ENCODE data around the gene ZSWIM4. TPM values are rescaled to one million over a fixed set of nuclear protein-coding genes. Genes with fewer than 3 reads are reported as not detected.

ZSWIM4 gene
- total RNA-seq, 2 donors from 2014 or later, result 9.7 to 14.2 TPM

DNA sequence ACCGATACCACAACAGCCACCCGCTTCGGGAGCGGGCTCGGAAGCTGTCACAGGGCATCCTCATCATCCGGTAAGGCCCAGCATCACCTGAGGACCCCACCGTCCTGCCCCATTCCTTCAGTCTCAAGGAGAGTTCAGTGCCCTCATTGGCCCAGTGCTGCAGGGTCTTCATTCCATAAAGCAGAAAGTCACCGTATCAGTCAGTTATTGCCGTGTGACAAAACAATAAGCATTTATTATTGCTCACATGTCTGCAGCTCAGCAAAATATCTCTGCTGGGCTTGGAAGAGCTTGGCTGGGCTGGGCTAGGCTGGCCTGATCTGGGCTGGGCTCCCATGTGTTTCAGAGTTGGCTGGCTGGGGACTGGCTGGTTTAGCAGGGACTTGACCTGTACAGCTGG lies 39.0 kb upstream of the ZSWIM4 start:
- Histone ChIP-seq H3K4me1 (replicated peaks) (no peaks in the 10 kb centered on the region), H3K36me3 (peaks cover 19 to 21% of the 10 kb centered on the region in 2 donors), H3K27me3 (replicated peaks; ENCODE audit: insufficient read depth) (no peaks in the 10 kb centered on the region), H3K27ac (no peak overlapping the region), H3K4me3 (no peak overlapping the region), H3K9me3 (no peaks in the 10 kb centered on the region)
- intact Hi-C loops (cut with DNase I), result no loop called here
- no peak for DNase-seq (ENCODE audit: low spot score)
- over 99% methylated on average over 9 of the region's 9 CpGs for WGBS
- TF ChIP-seq POLR2AphosphoS5 (IDR thresholded peaks at IDR 0.05) (no peak), POLR2A (IDR thresholded peaks at IDR 0.05) (no peak)
- TF ChIP-seq, protein P1, sequence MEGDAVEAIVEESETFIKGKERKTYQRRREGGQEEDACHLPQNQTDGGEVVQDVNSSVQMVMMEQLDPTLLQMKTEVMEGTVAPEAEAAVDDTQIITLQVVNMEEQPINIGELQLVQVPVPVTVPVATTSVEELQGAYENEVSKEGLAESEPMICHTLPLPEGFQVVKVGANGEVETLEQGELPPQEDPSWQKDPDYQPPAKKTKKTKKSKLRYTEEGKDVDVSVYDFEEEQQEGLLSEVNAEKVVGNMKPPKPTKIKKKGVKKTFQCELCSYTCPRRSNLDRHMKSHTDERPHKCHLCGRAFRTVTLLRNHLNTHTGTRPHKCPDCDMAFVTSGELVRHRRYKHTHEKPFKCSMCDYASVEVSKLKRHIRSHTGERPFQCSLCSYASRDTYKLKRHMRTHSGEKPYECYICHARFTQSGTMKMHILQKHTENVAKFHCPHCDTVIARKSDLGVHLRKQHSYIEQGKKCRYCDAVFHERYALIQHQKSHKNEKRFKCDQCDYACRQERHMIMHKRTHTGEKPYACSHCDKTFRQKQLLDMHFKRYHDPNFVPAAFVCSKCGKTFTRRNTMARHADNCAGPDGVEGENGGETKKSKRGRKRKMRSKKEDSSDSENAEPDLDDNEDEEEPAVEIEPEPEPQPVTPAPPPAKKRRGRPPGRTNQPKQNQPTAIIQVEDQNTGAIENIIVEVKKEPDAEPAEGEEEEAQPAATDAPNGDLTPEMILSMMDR (IDR thresholded peaks at IDR 0.05), result no peak

GRCh38 chr19:13757805-13758772 lies 37.2 kb upstream of the ZSWIM4 start:
- no peaks in the 10 kb centered on the region for H3K9me3 ChIP-seq
- TF ChIP-seq, protein P1 (IDR thresholded peaks at IDR 0.05), result no peak
- no peak for TF ChIP-seq POLR2A (IDR thresholded peaks at IDR 0.05)
- TF ChIP-seq POLR2AphosphoS5 (IDR thresholded peaks at IDR 0.05), result no peak
- intact Hi-C loops (cut with DNase I), result no loop called here
- H3K27me3 ChIP-seq (replicated peaks; ENCODE audit: insufficient read depth), result no peaks in the 10 kb centered on the region
- no peak overlapping the region for H3K4me3 ChIP-seq
- 82% methylated on average over 15 of the region's 15 CpGs for WGBS
- no peak for DNase-seq (ENCODE audit: low spot score)
- H3K4me1 ChIP-seq (replicated peaks), result no peaks in the 10 kb centered on the region
- no peak overlapping the region for H3K27ac ChIP-seq
- peaks cover 19 to 21% of the 10 kb centered on the region in 2 donors for H3K36me3 ChIP-seq

DNA sequence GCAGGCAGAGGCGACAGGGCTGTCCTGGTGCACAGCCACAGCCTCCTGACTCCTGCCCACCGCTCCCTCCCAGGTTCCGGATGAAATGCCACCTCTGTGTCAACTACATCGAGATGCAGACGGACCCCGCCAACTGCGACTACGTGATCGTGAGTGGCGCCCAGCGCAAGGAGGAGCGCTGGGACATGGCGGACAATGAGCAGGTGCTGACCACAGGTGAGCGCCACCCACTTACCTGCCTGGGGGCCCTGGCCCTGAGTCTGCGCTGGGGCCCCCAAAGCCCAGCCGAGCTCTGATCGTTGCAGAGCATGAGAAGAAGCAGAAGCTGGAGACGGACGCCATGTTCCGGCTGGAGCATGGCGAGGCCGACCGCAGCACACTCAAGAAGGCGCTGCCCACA lies 36.4 kb upstream of the ZSWIM4 start:
- TF ChIP-seq, protein P1 (IDR thresholded peaks at IDR 0.05), result no peak
- TF ChIP-seq POLR2A (IDR thresholded peaks at IDR 0.05), result no peak
- no peak for TF ChIP-seq POLR2AphosphoS5 (IDR thresholded peaks at IDR 0.05)
- no peak for DNase-seq (ENCODE audit: low spot score)
- Histone ChIP-seq H3K4me3 (no peak overlapping the region), H3K4me1 (replicated peaks) (no peaks in the 10 kb centered on the region), H3K9me3 (no peaks in the 10 kb centered on the region), H3K36me3 (peaks cover 19 to 21% of the 10 kb centered on the region in 2 donors), H3K27ac (no peak overlapping the region), H3K27me3 (replicated peaks; ENCODE audit: insufficient read depth) (no peaks in the 10 kb centered on the region)
- intact Hi-C loops (cut with DNase I), result no loop called here
- 94% methylated on average over 24 of the region's 24 CpGs for WGBS

GRCh38 chr19:13761423-13761822 lies 33.8 kb upstream of the ZSWIM4 start:
- H3K4me3 ChIP-seq, result no peak overlapping the region
- intact Hi-C loops (cut with DNase I), result no loop called here
- TF ChIP-seq POLR2A (IDR thresholded peaks at IDR 0.05), result no peak
- TF ChIP-seq, protein P1 (IDR thresholded peaks at IDR 0.05), result no peak
- TF ChIP-seq POLR2AphosphoS5 (IDR thresholded peaks at IDR 0.05), result no peak
- H3K36me3 ChIP-seq, result peaks cover 9 to 19% of the 10 kb centered on the region in 2 donors
- DNase-seq (ENCODE audit: low spot score), result no peak
- H3K4me1 ChIP-seq (replicated peaks), result peaks cover 6% of the 10 kb centered on the region
- 89% methylated on average over 8 of the region's 8 CpGs for WGBS
- no peak overlapping the region for H3K27ac ChIP-seq
- H3K9me3 ChIP-seq, result no peaks in the 10 kb centered on the region
- no peaks in the 10 kb centered on the region for H3K27me3 ChIP-seq (replicated peaks; ENCODE audit: insufficient read depth)

All from prostate gland (tissue), 2 donors.